ENCODE data around the gene WDR55. TPM values are rescaled to one million over a fixed set of nuclear protein-coding genes. Genes with fewer than 3 reads are reported as not detected.
A peak's percentile ranks its signal among the peaks of the same experiment; 100 is the strongest.
"Not testable (repeated sequence)": the region's sequence is repeated elsewhere in the genome, so short reads cannot be mapped to it uniquely, and the experiment has no call there.

Gene WDR55
- total RNA-seq, 1 donor from 2014 or later: 24.0 TPM

- peaks cover 4% of the 10 kb centered on the region for H3K9me3 Mint-ChIP-seq
- DNase-seq (ENCODE audit: low read depth, low spot score): peak; percentile 94
- peak within 1 kb of the TSS; percentile 87 for H3K4me3 Mint-ChIP-seq
- peaks cover 6% of the 10 kb centered on the region for H3K36me3 Mint-ChIP-seq (ENCODE audit: low read depth)
- H3K27ac Mint-ChIP-seq (ENCODE audit: unreplicated experiment): peak within 1 kb of the TSS; percentile 68
- H3K4me1 Mint-ChIP-seq: peaks cover 25% of the 10 kb centered on the region
- H3K27me3 Mint-ChIP-seq (ENCODE audit: low read depth): no peaks in the 10 kb centered on the region
- peak; percentile 71 for TF ChIP-seq CTCF (conservative IDR thresholded peaks at IDR 0.05)
These were observed 25.3 kb upstream of the WDR55 start, which contains the start of gene TMCO6 for GRCh38 chr5:140639148-140639981. TMCO6 (plus strand) TSS chr5:140639451; CDS start chr5:140639528, 77 bp downstream.

DNA sequence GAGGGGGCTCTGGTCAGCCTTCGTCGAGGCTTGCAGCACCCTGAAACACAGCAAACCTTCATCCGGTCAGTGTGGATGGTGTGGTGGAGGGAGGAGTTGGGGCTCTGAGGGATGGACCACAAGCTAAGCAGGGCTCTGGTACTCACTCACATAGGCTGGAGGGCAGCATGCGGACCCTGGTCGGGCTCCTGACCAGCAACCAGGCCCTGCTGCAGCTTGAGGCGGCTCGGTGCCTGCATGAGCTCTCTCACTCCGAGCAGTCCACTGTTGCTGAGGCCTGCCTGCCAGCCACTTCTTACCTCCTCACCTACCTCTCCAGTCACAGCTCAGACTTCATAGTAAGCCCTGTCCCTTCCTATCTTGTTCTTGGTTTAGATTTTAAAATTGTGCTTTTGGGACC lies 23.0 kb upstream of the WDR55 start:
- Mint-ChIP-seq H3K27ac (ENCODE audit: unreplicated experiment) (no peak overlapping the region), H3K36me3 (ENCODE audit: low read depth) (peaks cover 6% of the 10 kb centered on the region), H3K27me3 (ENCODE audit: low read depth) (no peaks in the 10 kb centered on the region), H3K4me3 (peak overlapping the region; percentile 87), H3K4me1 (peaks cover 36% of the 10 kb centered on the region), H3K9me3 (peaks cover 4% of the 10 kb centered on the region)
- TF ChIP-seq CTCF (conservative IDR thresholded peaks at IDR 0.05): no peak
- no peak for DNase-seq (ENCODE audit: low read depth, low spot score)

GRCh38 chr5:140642718-140643117 lies 22.0 kb upstream of the WDR55 start:
- Mint-ChIP-seq H3K4me3 (peak overlapping the region; percentile 75), H3K4me1 (peaks cover 43% of the 10 kb centered on the region), H3K36me3 (ENCODE audit: low read depth) (peaks cover 6% of the 10 kb centered on the region), H3K27ac (ENCODE audit: unreplicated experiment) (no peak overlapping the region), H3K27me3 (ENCODE audit: low read depth) (no peaks in the 10 kb centered on the region), H3K9me3 (peaks cover 4% of the 10 kb centered on the region)
- DNase-seq (ENCODE audit: low read depth, low spot score): no peak
- no peak for TF ChIP-seq CTCF (conservative IDR thresholded peaks at IDR 0.05)

- peaks cover 27% of the 10 kb centered on the region for H3K4me1 Mint-ChIP-seq
- H3K9me3 Mint-ChIP-seq: no peaks in the 10 kb centered on the region
- no peak for DNase-seq (ENCODE audit: low read depth, low spot score)
- H3K27ac Mint-ChIP-seq (ENCODE audit: unreplicated experiment): no peak overlapping the region
- no peaks in the 10 kb centered on the region for H3K27me3 Mint-ChIP-seq (ENCODE audit: low read depth)
- peak overlapping the region; percentile 92 for H3K4me3 Mint-ChIP-seq
- no peak for TF ChIP-seq CTCF (conservative IDR thresholded peaks at IDR 0.05)
- H3K36me3 Mint-ChIP-seq (ENCODE audit: low read depth): peaks cover 10% of the 10 kb centered on the region
These were observed 17.7 kb upstream of the WDR55 start for GRCh38 chr5:140647042-140647419.

DNA sequence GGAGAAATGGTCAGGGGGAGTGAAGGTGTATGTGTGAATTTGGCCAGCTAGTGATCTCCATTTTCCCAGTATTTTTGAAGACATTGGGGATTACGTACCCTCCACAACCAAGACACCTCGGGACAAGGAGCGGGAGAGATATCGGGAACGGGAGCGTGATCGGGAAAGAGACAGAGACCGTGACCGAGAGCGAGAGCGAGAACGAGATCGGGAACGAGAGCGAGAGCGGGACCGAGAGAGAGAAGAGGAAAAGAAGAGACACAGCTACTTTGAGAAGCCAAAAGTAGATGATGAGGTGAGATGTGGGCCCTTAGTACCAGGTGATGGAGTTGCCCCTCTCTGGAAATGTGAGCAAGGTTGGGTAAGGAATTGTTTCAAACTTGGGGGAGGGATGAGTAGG lies 5.8 kb upstream of the WDR55 start:
- peaks cover 3% of the 10 kb centered on the region for H3K4me1 Mint-ChIP-seq
- no peaks in the 10 kb centered on the region for H3K9me3 Mint-ChIP-seq
- peaks cover 23% of the 10 kb centered on the region for H3K36me3 Mint-ChIP-seq (ENCODE audit: low read depth)
- no peak overlapping the region for H3K4me3 Mint-ChIP-seq
- no peak for DNase-seq (ENCODE audit: low read depth, low spot score)
- no peaks in the 10 kb centered on the region for H3K27me3 Mint-ChIP-seq (ENCODE audit: low read depth)
- no peak overlapping the region for H3K27ac Mint-ChIP-seq (ENCODE audit: unreplicated experiment)
- no peak for TF ChIP-seq CTCF (conservative IDR thresholded peaks at IDR 0.05)

DNA sequence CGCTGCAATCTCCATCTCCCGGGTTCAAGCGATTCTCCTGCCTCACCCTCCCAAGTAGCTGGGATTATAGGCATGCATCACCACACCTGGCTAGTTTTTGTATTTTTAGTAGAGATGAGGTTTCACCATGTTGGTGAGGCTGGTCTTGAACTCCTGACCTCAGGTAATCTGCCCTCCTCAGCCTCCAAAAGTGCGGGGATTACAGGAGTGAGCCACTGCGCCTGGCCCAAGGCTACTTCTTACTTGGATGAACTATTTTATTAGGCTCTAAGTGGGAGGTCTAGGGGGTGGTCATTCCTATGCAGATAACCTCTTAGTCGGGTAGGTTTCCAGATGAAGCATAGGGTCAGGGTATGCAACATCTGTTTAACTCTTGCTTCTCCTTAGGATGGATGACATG lies 4.3 kb upstream of the WDR55 start:
- not testable (repeated sequence) for H3K4me3 Mint-ChIP-seq; H3K9me3 Mint-ChIP-seq; H3K27ac Mint-ChIP-seq (ENCODE audit: unreplicated experiment); DNase-seq (ENCODE audit: low read depth, low spot score); H3K27me3 Mint-ChIP-seq (ENCODE audit: low read depth)
- Mint-ChIP-seq H3K36me3 (ENCODE audit: low read depth) (peaks cover 18% of the 10 kb centered on the region), H3K4me1 (peaks cover 14% of the 10 kb centered on the region)
